PC-9 (cell line): ENCODE results near the gene OPRM1. TPM values are rescaled to one million over a fixed set of nuclear protein-coding genes. Genes with fewer than 3 reads are reported as not detected.

Experiments used
- BruUV-seq: library from RNA; stranded (reverse); fragments of 400-500 nt; replicated peaks from 2 replicates; lab custom pipeline; 2021; lab: Mats Ljungman, UMichigan
- CTCF ChIA-PET: fragments of 300-600 bp; sonication (Branson Sonifier 250); formaldehyde crosslinking; loops from one replicate; lab custom pipeline; 2022; ENCODE audit warnings: antibody characterized with exemption; lab: Charles Lee
- POLR2A ChIA-PET: fragments of 300-600 bp; sonication (Branson Sonifier 250); formaldehyde crosslinking; loops from one replicate; lab custom pipeline; 2022; ENCODE audit warnings: antibody characterized with exemption; ENCODE audit not compliant: unreplicated experiment; lab: Charles Lee
- DNase-seq, 2 experiments: peaks; one replicate each; pipeline versions ENCODE4 v3.0.0 to v3.0.0-alpha.2; 2015 to 2022; ENCODE audit warnings: mixed read lengths in 1 of 2
- H2AFZ ChIP-seq: fragments of 200-600 bp; sonication (generic); 2 replicates; pipeline ENCODE4 v1.8.1; 2017; ENCODE audit warnings: antibody characterized with exemption
- H3F3A ChIP-seq: fragments of 200-600 bp; sonication (generic); 2 replicates; pipeline ENCODE4 v1.8.1; 2017; ENCODE audit warnings: antibody characterized with exemption, mild to moderate bottlenecking, low read depth; ENCODE audit not compliant: insufficient read depth
- H3K27ac ChIP-seq: fragments of 200-600 bp; sonication (generic); 2 replicates; pipeline ENCODE4 v1.6.1; 2016; ENCODE audit warnings: mixed run types
- H3K27me3 ChIP-seq: fragments of 200-600 bp; sonication (generic); 2 replicates; pipeline ENCODE4 v1.6.1; 2016; ENCODE audit warnings: low read depth, mixed run types; ENCODE audit not compliant: insufficient read depth
- H3K36me3 ChIP-seq: fragments of 200-600 bp; sonication (generic); 2 replicates; pipeline ENCODE4 v1.6.1; 2016; ENCODE audit warnings: low read depth, mixed run types
- H3K4me1 ChIP-seq: fragments of 200-600 bp; sonication (generic); replicated peaks from 2 replicates; pipeline ENCODE4 v1.6.1; 2016; ENCODE audit warnings: mixed run types; ENCODE audit not compliant: insufficient read depth
- H3K4me2 ChIP-seq: fragments of 200-600 bp; sonication (generic); 2 replicates; pipeline ENCODE4 v1.6.1; 2017; ENCODE audit warnings: mixed run types
- H3K4me3 ChIP-seq: fragments of 200-600 bp; sonication (generic); 2 replicates; pipeline ENCODE4 v1.6.1; 2016; ENCODE audit warnings: mixed run types
- H3K79me2 ChIP-seq: fragments of 200-600 bp; sonication (generic); 2 replicates; pipeline ENCODE4 v1.6.1; 2017; ENCODE audit warnings: low read depth, mixed run types
- H3K9me2 ChIP-seq: fragments of 200-600 bp; sonication (generic); 2 replicates; pipeline ENCODE4 v1.8.1; 2017; ENCODE audit warnings: mild to moderate bottlenecking; ENCODE audit not compliant: insufficient read depth
- H3K9me3 ChIP-seq: fragments of 200-600 bp; sonication (generic); 2 replicates; pipeline ENCODE4 v1.8.1; 2016; ENCODE audit warnings: low read depth; ENCODE audit not compliant: insufficient read depth
- H4K20me1 ChIP-seq: fragments of 200-600 bp; sonication (generic); 2 replicates; pipeline ENCODE4 v1.8.1; 2017; ENCODE audit not compliant: insufficient read depth
- EZH2 ChIP-seq: fragments of 200-600 bp; sonication (generic); IDR thresholded peaks from 2 replicates; pipeline ENCODE4 v1.8.0; 2017; ENCODE audit warnings: antibody characterized with exemption, low read depth
- intact Hi-C: fragments of 100-400 bp; cut with micrococcal nuclease; formaldehyde crosslinking; loops from one replicate; pipeline ENCODE4 v1.10.0; 2022; ENCODE audit not compliant: unreplicated experiment
- total RNA-seq: library from RNA; stranded (reverse); gene quantifications from 2 replicates; pipeline ENCODE4 v1.2.3, GENCODE V29; 2021
- TF ChIP-seq, protein P1 (sequence below): fragments of 200-600 bp; sonication (generic); conservative IDR thresholded peaks from 2 replicates; pipeline ENCODE4 v1.6.1; 2017; ENCODE audit warnings: mixed run types, antibody characterized with exemption, mild to moderate bottlenecking, moderate library complexity

Gene OPRM1
- total RNA-seq, 1 experiment from 2014 or later = not detected

DNA sequence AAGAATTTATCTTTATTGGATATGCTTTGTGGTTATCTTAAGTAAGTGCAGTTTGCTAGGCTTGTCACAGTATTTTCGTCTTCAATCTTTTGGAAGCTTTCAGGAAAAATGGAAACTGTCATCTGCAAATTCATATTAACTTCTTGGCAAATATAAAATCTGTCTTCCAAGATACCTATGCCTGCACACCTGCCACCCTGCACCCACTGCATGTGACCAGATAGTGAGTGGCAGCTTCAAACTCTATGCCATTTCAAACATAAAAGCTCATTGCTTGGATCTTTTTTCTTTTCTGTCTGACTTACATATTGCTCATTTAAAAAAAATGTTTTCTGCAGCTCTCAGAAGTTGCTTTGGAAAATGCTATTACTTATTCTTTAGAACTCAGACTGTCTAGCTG is 14.1 kb downstream of the OPRM1 start:
- Histone ChIP-seq H3K79me2 (no peaks in the 10 kb centered on the region), H3K27me3 (no peaks in the 10 kb centered on the region), H2AFZ (no peak overlapping the region), H3K4me3 (no peak overlapping the region), H3K36me3 (no peaks in the 10 kb centered on the region), H3K9me3 (no peaks in the 10 kb centered on the region), H3K9me2 (no peaks in the 10 kb centered on the region), H3K27ac (no peak overlapping the region), H3K4me2 (no peak overlapping the region), H3K4me1 (no peaks in the 10 kb centered on the region), H4K20me1 (no peaks in the 10 kb centered on the region), H3F3A (no peaks in the 10 kb centered on the region)
- CTCF ChIA-PET = no interaction called here
- intact Hi-C loops = no loop called here
- no peak for DNase-seq
- TF ChIP-seq, protein P1, sequence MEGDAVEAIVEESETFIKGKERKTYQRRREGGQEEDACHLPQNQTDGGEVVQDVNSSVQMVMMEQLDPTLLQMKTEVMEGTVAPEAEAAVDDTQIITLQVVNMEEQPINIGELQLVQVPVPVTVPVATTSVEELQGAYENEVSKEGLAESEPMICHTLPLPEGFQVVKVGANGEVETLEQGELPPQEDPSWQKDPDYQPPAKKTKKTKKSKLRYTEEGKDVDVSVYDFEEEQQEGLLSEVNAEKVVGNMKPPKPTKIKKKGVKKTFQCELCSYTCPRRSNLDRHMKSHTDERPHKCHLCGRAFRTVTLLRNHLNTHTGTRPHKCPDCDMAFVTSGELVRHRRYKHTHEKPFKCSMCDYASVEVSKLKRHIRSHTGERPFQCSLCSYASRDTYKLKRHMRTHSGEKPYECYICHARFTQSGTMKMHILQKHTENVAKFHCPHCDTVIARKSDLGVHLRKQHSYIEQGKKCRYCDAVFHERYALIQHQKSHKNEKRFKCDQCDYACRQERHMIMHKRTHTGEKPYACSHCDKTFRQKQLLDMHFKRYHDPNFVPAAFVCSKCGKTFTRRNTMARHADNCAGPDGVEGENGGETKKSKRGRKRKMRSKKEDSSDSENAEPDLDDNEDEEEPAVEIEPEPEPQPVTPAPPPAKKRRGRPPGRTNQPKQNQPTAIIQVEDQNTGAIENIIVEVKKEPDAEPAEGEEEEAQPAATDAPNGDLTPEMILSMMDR = no peak
- TF ChIP-seq EZH2 = no peak
- POLR2A ChIA-PET = no interaction called here
- BruUV-seq = no TSS peak

- no peak overlapping the region for H3K4me3 ChIP-seq
- no peaks in the 10 kb centered on the region for H3K79me2 ChIP-seq
- H3K27me3 ChIP-seq = no peaks in the 10 kb centered on the region
- intact Hi-C loops = no loop called here
- BruUV-seq = no TSS peak
- no peak for TF ChIP-seq EZH2
- TF ChIP-seq, protein P1 = no peak
- no peaks in the 10 kb centered on the region for H4K20me1 ChIP-seq
- POLR2A ChIA-PET = no interaction called here
- H2AFZ ChIP-seq = no peak overlapping the region
- no peak overlapping the region for H3K4me2 ChIP-seq
- H3K9me2 ChIP-seq = no peaks in the 10 kb centered on the region
- H3K27ac ChIP-seq = no peak overlapping the region
- no peaks in the 10 kb centered on the region for H3K36me3 ChIP-seq
- CTCF ChIA-PET = no interaction called here
- H3F3A ChIP-seq = no peaks in the 10 kb centered on the region
- DNase-seq = no peak
- H3K9me3 ChIP-seq = no peaks in the 10 kb centered on the region
- no peaks in the 10 kb centered on the region for H3K4me1 ChIP-seq
Observed at GRCh38 chr6:154056536-154056935, 17.5 kb downstream of the OPRM1 start.

DNA sequence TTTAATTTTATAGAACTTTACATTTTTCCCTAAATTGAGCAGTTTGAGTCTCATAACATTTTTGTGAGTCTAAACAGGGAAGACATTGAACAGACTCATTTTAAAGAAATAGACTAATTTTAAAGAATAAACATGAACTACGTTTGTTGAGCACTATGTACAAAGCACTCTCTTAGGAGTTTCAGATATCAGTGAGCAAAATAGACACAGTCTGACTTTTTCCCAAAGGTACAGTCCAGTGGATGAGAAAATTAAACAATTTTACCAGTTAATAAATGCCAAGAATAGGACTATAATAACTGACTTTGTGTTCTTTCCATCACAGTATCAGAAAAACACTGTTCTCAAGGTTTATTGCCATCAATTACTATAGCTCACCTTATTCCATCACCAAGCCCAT is 18.1 kb downstream of the OPRM1 start:
- no peak for DNase-seq
- no peaks in the 10 kb centered on the region for H3K79me2 ChIP-seq
- H2AFZ ChIP-seq = no peak overlapping the region
- H3K9me3 ChIP-seq = no peaks in the 10 kb centered on the region
- no peaks in the 10 kb centered on the region for H3K27me3 ChIP-seq
- H3K27ac ChIP-seq = no peak overlapping the region
- intact Hi-C loops = no loop called here
- no peaks in the 10 kb centered on the region for H3K4me1 ChIP-seq
- no peaks in the 10 kb centered on the region for H3K36me3 ChIP-seq
- H3K9me2 ChIP-seq = no peaks in the 10 kb centered on the region
- no peaks in the 10 kb centered on the region for H3F3A ChIP-seq
- H4K20me1 ChIP-seq = no peaks in the 10 kb centered on the region
- TF ChIP-seq, protein P1 = no peak
- no peak for TF ChIP-seq EZH2
- no peak overlapping the region for H3K4me2 ChIP-seq
- POLR2A ChIA-PET = no interaction called here
- CTCF ChIA-PET = no interaction called here
- no TSS peak for BruUV-seq
- H3K4me3 ChIP-seq = no peak overlapping the region
